Measurements from ENCODE around the gene PALMD.

DNA sequence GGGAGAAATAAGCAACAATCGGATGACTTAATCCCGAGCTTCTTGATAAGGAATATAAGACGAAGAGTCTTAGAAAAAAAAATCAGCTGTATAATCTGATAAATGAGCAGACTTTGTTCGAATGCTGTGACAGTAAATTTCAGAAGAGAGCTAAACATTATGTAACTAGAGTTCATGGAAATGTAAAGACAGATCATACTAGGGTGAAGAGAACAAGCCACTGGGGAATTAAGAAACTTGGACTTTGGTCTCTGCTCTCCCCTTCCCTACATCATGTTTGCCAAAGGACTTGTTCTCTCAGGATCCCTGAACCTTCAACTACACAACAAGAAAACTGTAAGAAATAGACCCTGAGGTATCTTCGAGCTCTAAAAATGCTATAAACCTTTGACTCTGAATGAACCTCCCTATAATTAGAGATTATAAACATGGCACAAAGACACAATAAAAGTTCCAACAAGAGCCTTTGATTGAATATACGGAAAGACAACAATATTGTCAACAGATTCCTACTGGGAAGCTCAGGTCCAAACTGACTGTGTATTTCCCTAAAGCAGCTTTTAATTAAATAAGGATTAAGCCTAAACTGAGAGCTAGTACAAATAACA is 93.0 kb downstream of the PALMD start:
- TF ChIP-seq, protein P1, sequence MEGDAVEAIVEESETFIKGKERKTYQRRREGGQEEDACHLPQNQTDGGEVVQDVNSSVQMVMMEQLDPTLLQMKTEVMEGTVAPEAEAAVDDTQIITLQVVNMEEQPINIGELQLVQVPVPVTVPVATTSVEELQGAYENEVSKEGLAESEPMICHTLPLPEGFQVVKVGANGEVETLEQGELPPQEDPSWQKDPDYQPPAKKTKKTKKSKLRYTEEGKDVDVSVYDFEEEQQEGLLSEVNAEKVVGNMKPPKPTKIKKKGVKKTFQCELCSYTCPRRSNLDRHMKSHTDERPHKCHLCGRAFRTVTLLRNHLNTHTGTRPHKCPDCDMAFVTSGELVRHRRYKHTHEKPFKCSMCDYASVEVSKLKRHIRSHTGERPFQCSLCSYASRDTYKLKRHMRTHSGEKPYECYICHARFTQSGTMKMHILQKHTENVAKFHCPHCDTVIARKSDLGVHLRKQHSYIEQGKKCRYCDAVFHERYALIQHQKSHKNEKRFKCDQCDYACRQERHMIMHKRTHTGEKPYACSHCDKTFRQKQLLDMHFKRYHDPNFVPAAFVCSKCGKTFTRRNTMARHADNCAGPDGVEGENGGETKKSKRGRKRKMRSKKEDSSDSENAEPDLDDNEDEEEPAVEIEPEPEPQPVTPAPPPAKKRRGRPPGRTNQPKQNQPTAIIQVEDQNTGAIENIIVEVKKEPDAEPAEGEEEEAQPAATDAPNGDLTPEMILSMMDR (IDR thresholded peaks at IDR 0.05) = no peak
- TF ChIP-seq POLR2AphosphoS5 (IDR thresholded peaks at IDR 0.05; ENCODE audit: insufficient read depth in 1 of 2, low read depth in 1 of 2) (no peak), POLR2A (IDR thresholded peaks at IDR 0.05) (no peak)
